Sigmoid colon (tissue), 7 donors: ENCODE data around the gene NEB. TPM values are rescaled to one million over a fixed set of nuclear protein-coding genes. Genes with fewer than 3 reads are reported as not detected.
"Not testable (repeated sequence)": the region's sequence is repeated elsewhere in the genome, so short reads cannot be mapped to it uniquely, and the experiment has no call there.

Experiments
- DNase-seq: peaks from one replicate; pipeline ENCODE4 v3.0.0-alpha.2; 2019
- H3K27ac ChIP-seq, 4 donors: fragments of 200-600 bp; sonication (generic); one replicate each; pipeline ENCODE4 v1.5.1; 2016 to 2019; ENCODE audit warnings: mild to moderate bottlenecking in 1 of 4
- H3K27me3 ChIP-seq, 3 donors: fragments of 200-600 bp; sonication (generic); one replicate each; pipeline ENCODE4 v1.5.1; 2019; ENCODE audit warnings: mild to moderate bottlenecking in 1 of 3
- H3K36me3 ChIP-seq, 4 donors: fragments of 200-600 bp; sonication (generic); one replicate each; pipeline ENCODE4 v1.5.1; 2016 to 2019
- H3K4me1 ChIP-seq, 4 donors: fragments of 200-600 bp; sonication (generic); one replicate each; pipeline ENCODE4 v1.5.1; 2017 to 2019
- H3K4me3 ChIP-seq, 4 donors: fragments of 200-600 bp; sonication (generic); one replicate each; pipeline ENCODE4 v1.5.1; 2017 to 2019; ENCODE audit warnings: mild to moderate bottlenecking in 2 of 4, moderate library complexity in 1 of 4
- H3K9me3 ChIP-seq, 4 donors: fragments of 200-600 bp in 3 of 4; sonication (generic) in 3 of 4; one replicate each; pipeline versions ENCODE4 v1.5.1 to v1.6.1; 2013 to 2019
- EP300 ChIP-seq, 4 donors: sonication (generic); formaldehyde crosslinking; IDR thresholded peaks; one replicate each; pipeline ENCODE4 v1.6.1; 2017; ENCODE audit warnings: antibody characterized with exemption in 4 of 4
- POLR2A ChIP-seq, 2 donors: fragments of 450-650 bp; IDR thresholded peaks; one replicate each; pipeline ENCODE4 v1.6.1; 2016; ENCODE audit warnings: antibody characterized with exemption in 2 of 2, mild to moderate bottlenecking in 2 of 2, moderate library complexity in 2 of 2
- POLR2AphosphoS5 ChIP-seq, 4 donors: sonication (generic); formaldehyde crosslinking; IDR thresholded peaks; one replicate each; pipeline ENCODE4 v1.6.1; 2017; ENCODE audit warnings: antibody characterized with exemption in 4 of 4
- WGBS, 2 donors: extraction: QIAGEN DNeasy Blood & Tissue Kit; methylation state at CpG; one replicate each; pipeline ENCODE4 v1.1.7; 2013; 5-methylcytosine and 5-hydroxymethylcytosine counted together
- intact Hi-C: fragments of 100-400 bp; cut with DNase I; formaldehyde crosslinking; loops from one replicate; pipeline ENCODE4 v1.15.1; 2023
- polyA plus RNA-seq, 3 donors: library from polyadenylated mRNA; stranded (reverse); fragments of 200-250 nt; gene quantifications; one replicate each; pipeline ENCODE4 v1.2.3, GENCODE V29; 2013
- total RNA-seq, 4 donors: library from RNA; depleted of rRNA; stranded (reverse); fragments of >200 nt; gene quantifications; one replicate each; pipeline ENCODE4 v1.1.0, GENCODE V29; 2016
- TF ChIP-seq, protein P1 (sequence below), 4 experiments: fragments of 450-650 bp in 3 of 4; fragments of 200-600 bp in 1 of 4; IDR thresholded peaks; one replicate each; pipeline ENCODE4 v1.5.1; 2016 to 2019; ENCODE audit warnings: antibody characterized with exemption in 4 of 4, mild to moderate bottlenecking in 3 of 4, moderate library complexity in 2 of 4
- donor health status: healthy with polysubstance abuse.
- donor health status: Bipolar disorder and iron deficiency.
- donor health status: healthy.

The NEB gene
- total and polyA plus RNA-seq, 7 donors = under 0.01 to 1.4 (median 0.60) TPM; not detected in 1

DNA sequence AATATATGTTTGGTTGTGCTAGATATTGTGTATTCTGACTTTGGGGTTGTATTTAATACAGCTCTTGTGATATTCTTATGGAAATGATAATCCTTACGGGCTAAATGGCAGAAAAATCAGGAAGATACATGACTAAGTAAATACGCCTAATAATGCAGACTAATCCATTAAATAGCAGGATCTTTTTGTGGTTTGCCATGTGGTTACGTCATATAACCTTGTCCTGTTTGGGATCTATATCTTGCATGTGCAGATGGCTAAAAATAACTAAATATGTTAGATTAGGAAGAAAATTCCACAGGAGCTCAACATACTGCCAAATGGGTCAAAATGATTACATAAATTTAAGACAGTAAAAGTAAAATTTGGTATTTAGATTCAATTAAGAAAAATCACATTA lies 83.0 kb downstream of the NEB start:
- TF ChIP-seq, protein P1, sequence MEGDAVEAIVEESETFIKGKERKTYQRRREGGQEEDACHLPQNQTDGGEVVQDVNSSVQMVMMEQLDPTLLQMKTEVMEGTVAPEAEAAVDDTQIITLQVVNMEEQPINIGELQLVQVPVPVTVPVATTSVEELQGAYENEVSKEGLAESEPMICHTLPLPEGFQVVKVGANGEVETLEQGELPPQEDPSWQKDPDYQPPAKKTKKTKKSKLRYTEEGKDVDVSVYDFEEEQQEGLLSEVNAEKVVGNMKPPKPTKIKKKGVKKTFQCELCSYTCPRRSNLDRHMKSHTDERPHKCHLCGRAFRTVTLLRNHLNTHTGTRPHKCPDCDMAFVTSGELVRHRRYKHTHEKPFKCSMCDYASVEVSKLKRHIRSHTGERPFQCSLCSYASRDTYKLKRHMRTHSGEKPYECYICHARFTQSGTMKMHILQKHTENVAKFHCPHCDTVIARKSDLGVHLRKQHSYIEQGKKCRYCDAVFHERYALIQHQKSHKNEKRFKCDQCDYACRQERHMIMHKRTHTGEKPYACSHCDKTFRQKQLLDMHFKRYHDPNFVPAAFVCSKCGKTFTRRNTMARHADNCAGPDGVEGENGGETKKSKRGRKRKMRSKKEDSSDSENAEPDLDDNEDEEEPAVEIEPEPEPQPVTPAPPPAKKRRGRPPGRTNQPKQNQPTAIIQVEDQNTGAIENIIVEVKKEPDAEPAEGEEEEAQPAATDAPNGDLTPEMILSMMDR (IDR thresholded peaks at IDR 0.05) = no peak
- TF ChIP-seq POLR2AphosphoS5 (IDR thresholded peaks at IDR 0.05) (no peak), POLR2A (IDR thresholded peaks at IDR 0.05) (no peak), EP300 (IDR thresholded peaks at IDR 0.05) (no peak)

DNA sequence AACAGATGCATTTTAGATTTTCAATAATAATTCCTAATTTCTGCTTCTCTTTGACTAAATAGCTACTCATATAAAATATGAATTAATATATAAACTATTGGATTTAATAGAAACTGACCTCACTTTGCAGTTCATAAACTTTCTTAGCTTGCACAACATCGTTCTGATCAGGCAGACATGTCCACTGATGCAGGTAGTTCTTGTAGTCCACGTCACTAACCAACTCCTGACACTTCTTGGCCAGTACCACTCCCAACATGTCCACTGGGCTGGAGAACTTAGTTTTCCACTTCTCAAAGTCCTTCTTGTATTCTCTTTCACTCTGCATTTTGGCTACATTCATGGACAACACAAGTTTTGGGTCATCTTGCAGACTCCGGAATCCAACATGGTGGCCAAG lies 83.8 kb downstream of the NEB start:
- Histone ChIP-seq H3K27me3 (no peaks in the 10 kb centered on the region), H3K9me3 (peaks cover 0 to 8% (median 1%) of the 10 kb centered on the region in 4 donors), H3K4me1 (no peaks in the 10 kb centered on the region), H3K36me3 (no peaks in the 10 kb centered on the region), H3K27ac (no peak overlapping the region), H3K4me3 (no peak overlapping the region)
- 93 to 95% methylated on average over 3 of the region's 3 CpGs for WGBS, 2 donors
- intact Hi-C loops = no loop called here
- TF ChIP-seq POLR2A (IDR thresholded peaks at IDR 0.05) (no peak), EP300 (IDR thresholded peaks at IDR 0.05) (no peak), POLR2AphosphoS5 (IDR thresholded peaks at IDR 0.05) (no peak)
- TF ChIP-seq, protein P1 (IDR thresholded peaks at IDR 0.05) = no peak
- DNase-seq = no peak

More for the DNA sequence above, 83.0 kb downstream of the NEB start:
- WGBS, 2 donors = 91 to 95% methylated on average over 3 of the region's 3 CpGs
- Histone ChIP-seq H3K27me3 (no peaks in the 10 kb centered on the region), H3K36me3 (no peaks in the 10 kb centered on the region), H3K9me3 (peaks cover 0 to 8% (median 1%) of the 10 kb centered on the region in 4 donors), H3K4me3 (no peak overlapping the region), H3K4me1 (no peaks in the 10 kb centered on the region), H3K27ac (no peak overlapping the region)
- no peak for DNase-seq
- intact Hi-C loops = no loop called here

GRCh38 chr2:151649966-151650365 lies 84.3 kb downstream of the NEB start:
- H3K36me3 ChIP-seq = no peaks in the 10 kb centered on the region
- H3K27me3 ChIP-seq = no peaks in the 10 kb centered on the region
- TF ChIP-seq, protein P1 (IDR thresholded peaks at IDR 0.05) = no peak
- TF ChIP-seq POLR2AphosphoS5 (IDR thresholded peaks at IDR 0.05) (no peak), EP300 (IDR thresholded peaks at IDR 0.05) (no peak), POLR2A (IDR thresholded peaks at IDR 0.05) (no peak)
- DNase-seq = no peak
- H3K9me3 ChIP-seq = peaks cover 0 to 8% (median 1%) of the 10 kb centered on the region in 4 donors
- WGBS, 2 donors = 98% methylated on average over 3 of the region's 3 CpGs
- no peak overlapping the region for H3K4me3 ChIP-seq
- intact Hi-C loops = no loop called here
- H3K27ac ChIP-seq = no peak overlapping the region
- H3K4me1 ChIP-seq = no peaks in the 10 kb centered on the region

DNA sequence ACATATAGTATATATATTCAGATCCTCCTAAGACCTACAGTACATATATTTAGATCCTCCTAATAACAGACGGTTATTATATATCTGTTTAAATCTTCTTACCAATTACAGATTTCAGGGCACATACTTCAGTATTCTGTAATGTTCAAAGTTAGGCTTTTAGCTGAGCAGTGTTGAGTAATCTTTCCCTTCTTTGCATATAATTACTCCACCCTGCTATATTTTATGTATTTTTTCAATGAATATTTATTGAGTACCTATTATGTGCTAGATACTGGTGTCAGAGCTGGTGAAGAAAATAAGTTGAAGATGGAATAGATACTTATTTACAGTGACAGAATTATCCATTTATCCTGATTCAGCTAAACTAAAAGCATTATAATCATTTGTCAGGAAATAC lies 84.9 kb downstream of the NEB start:
- no peaks in the 10 kb centered on the region for H3K36me3 ChIP-seq

GRCh38 chr2:151646512-151646911 lies 87.8 kb downstream of the NEB start:
- H3K27me3 ChIP-seq, DNase-seq, H3K9me3 ChIP-seq, H3K4me3 ChIP-seq, H3K4me1 ChIP-seq, H3K36me3 ChIP-seq, intact Hi-C loops, H3K27ac ChIP-seq: not testable (repeated sequence)
- WGBS, 2 donors = 92 to 96% methylated on average over 4 of the region's 4 CpGs

More for the DNA sequence above, 84.9 kb downstream of the NEB start:
- intact Hi-C loops = no loop called here
- Histone ChIP-seq H3K9me3 (peaks cover 0 to 8% (median 1%) of the 10 kb centered on the region in 4 donors), H3K27me3 (no peaks in the 10 kb centered on the region), H3K4me3 (no peak overlapping the region), H3K27ac (no peak overlapping the region), H3K4me1 (no peaks in the 10 kb centered on the region)
- no peak for TF ChIP-seq EP300 (IDR thresholded peaks at IDR 0.05)
- TF ChIP-seq POLR2AphosphoS5 (IDR thresholded peaks at IDR 0.05) = no peak
- TF ChIP-seq POLR2A (IDR thresholded peaks at IDR 0.05) = no peak
- TF ChIP-seq, protein P1 (IDR thresholded peaks at IDR 0.05) = no peak
- 81 to 85% methylated on average over 1 of the region's 1 CpG for WGBS, 2 donors
- no peak for DNase-seq
